GM21526 (cell line): ENCODE measurements around the gene ASH1L.
"Not testable (repeated sequence)": the region's sequence is repeated elsewhere in the genome, so short reads cannot be mapped to it uniquely, and the experiment has no call there.

ENCODE experiments used
- ATAC-seq: cut with Tn5 transposase; IDR thresholded peaks from one replicate; pipeline ENCODE4 v1.9.1; 2021; ENCODE audit warnings: moderate library complexity; ENCODE audit not compliant: unreplicated experiment, low FRiP score

Gene ASH1L

DNA sequence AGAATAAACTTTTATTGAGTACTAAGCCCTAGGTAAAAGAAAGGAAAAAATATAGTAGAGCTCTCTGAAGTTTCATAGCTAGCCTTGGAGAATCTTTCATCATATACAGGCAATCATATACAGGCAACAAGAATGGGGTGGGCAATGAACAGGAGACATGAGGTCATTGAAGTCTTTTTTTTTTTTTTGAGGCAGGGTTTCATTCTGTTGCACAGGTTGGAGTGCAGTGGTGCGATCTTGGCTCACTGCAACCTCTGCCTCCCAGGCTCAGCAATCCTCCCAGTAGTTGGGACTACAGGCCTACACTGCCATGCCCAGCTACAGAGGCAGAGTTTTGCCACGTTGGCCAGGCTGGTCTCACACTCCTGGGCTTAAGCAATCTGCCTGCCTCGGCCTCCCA lies 219.8 kb downstream of the ASH1L start:
- ATAC-seq, result no peak

DNA sequence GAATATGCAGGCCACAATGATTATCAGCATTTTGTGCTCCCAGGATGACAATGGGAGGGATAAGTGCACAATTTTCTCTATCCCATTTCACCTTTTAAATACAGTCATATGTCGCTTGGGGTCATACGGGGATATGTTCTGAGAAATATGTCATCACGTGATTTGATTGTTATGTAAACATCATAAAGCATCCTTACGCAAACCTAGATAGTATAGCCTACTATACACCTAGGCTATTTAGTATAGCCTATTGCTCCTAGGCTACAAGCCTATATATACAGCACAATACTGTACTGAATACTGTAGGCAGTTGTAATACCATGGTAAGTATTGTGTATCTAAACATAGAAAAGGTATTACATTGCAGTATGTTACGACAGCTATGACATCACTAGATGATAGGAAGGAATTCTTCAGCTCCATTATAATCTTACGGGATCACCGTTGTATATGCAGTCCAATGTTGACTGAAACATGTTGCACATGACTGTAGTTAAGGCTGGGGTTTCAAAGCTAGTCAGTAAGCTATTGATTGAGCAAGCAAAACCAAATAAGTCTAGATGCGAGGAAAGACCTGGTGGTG lies 223.0 kb downstream of the ASH1L start:
- no peak for ATAC-seq

DNA sequence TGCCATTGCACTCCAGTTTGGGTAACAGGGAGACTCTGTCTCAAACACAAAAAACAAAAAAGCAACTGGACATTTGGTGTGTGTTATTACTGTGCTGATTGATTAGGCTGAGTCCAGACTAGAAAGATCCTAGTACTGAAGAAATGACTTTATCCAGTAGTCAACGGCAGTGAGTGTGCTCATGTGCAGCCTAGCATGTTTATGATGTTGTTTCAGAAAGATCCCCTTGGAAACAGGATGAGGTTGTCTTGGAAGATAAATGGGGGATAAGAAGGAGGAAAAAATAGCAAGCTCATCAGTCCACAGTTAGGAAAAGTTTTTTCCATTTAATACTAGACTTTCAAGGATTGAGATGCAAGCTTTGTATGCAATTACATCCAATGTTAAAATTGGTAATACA lies 227.6 kb downstream of the ASH1L start:
- ATAC-seq, result no peak

DNA sequence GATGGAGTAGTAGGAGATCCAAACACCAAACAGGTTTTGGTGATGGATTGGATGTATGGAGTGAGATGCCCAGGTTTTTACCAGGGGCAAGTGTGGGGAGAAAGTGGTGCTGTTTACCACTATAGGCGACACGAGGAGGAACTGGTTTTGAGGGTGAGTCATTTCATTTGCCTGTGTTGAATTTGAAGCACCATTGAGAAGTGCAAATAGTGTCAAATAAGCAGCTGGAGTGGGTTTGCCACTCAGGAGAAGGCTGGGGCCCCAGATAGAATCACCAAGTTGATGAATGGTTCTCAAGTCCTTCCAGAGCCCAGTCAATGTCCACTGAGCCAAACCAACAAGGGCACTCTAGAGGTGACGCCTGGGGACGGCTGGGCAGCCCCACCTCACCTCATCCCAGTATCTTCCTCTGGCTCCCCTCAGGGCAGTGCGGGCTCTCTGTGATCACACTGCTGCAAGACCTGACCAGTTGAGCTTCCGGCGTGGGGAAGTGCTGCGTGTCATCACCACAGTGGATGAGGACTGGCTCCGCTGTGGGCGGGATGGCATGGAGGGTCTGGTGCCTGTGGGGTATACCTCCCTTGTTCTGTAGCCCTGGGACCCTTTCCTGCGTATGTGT lies 232.5 kb downstream of the ASH1L start:
- no peak for ATAC-seq

DNA sequence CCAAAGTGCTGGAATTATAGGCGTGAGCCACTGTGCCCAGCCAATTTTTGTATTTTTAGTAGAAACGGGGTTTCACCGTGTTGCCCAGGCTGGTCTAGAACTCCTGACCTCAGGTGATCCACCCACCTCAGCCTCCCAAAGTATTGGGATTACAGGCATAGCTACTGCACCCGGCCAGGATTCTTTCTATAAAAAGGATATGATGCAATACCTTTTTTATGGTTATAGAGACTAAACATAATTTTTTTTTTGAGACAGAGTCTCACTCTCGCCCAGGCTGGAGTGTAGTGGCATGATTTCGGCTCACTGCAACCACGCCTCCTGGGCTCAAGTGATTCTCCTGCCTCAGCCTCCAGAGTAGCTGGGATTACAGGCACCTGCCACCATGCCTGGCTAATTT lies 233.7 kb downstream of the ASH1L start:
- not testable (repeated sequence) for ATAC-seq

DNA sequence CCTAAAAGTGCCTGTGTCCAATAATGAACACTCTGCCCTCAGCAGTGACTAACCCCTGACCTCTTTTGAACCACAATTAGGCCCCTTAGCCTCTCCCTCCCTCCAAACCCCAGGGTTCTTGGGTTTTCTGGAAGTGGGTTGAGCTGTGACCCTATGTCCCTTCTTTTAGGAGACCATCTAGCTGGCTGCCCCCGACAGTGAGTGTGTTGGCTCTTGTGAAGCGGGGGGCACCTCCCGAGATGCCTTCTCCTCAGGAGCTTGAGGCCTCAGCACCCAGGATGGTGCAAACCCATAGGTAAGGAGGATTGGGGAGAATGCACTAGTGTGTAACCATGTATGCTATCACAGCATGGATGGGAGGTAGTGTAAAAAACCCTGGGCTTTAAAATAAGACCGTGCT lies 234.6 kb downstream of the ASH1L start:
- ATAC-seq, result no peak

DNA sequence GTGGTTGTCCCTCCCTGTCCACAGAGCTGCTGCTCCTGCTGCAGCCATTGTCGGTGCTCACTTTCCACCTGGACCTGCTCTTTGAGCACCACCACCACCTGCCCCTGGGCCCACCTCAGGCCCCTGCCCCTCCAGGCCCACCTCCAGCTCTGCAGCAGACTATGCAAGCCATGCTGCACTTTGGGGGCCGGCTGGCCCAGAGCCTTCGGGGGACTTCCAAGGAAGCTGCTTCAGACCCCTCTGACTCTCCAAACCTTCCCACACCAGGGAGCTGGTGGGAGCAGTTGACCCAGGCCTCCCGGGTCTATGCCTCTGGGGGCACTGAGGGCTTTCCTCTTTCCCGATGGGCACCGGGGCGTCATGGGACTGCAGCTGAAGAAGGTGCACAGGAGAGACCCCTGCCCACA lies 236.0 kb downstream of the ASH1L start:
- ATAC-seq, result no peak

DNA sequence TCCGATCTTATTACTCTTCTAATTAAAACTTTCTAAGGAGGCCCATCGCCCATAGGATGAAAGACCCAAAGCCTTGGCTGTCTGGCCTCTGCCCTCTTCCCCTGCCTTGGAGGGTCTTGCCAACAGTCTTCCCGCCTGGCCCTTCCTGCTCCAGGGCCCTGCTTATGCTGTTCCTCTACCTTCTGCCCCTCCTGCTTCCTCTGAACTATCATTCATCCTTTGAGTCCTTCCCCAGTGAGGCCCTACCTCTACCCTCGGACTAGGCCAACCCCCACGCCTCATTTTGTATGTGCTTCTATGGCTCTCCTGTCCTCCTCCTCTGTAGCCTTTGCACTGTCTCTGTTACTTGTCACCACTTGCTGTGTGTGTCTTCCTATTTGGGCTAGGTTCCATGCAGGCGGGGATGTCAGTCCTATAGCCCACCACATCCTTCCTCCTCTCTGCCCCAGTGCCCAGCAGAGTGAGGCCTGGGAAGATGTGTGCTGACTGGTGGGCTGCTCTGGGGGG lies 236.5 kb downstream of the ASH1L start:
- ATAC-seq, result no peak

DNA sequence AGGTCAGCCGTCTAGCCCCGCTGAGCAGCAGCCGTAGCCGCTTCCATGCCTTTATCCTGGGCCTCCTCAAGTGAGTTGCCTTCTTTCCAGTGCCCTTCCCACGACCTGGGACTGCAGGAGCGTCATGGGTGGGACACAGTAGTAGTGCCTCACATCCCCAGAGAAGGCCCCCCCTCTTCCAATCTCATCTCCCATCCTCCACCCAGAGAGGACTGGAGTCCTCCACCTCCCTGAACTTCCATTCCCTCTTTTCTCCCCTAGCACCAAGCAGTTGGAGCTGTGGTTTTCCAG lies 237.1 kb downstream of the ASH1L start:
- no peak for ATAC-seq

DNA sequence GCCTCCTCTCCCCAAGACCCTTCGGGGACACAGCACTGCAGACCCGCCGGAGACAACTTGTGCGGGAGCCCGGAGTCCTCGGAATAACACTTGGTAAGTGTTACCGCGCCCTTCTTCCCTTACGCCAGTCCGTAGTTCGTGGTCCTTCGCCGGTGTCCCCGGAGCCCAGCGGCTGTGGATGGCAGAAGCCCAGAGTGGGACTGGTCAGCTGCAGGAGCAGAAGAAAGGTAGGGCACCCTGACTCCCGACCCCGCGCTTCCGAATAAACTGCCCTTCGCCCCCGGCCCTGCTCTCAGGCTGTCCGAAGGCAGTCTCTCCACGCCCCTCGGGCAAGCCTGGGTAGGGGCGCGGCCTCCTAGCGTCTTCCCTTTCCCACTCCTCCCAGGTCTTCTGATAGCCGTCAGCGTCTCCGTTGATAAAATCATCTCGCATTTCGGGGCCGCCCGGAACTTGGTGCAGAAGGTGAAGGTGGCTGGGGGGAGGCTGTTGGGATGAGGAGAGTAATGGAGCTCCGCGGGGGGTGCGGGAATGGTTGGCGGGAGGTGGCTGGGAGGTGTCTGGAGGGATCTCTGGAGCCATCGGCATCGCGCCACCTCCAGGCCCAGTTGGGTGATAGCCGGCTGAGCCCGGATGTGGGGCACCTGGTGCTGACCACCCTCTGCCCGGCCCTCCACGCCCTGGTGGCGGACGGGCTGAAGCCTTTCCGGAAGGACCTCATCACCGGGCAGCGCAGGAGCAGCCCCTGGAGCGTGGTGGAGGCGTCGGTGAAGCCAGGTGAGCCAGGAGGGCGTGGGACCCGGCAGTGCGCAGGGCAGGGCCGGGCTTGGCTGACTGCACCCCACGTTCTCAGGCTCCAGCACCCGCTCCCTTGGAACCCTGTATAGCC lies 237.6 kb downstream of the ASH1L start:
- ATAC-seq, result no peak

DNA sequence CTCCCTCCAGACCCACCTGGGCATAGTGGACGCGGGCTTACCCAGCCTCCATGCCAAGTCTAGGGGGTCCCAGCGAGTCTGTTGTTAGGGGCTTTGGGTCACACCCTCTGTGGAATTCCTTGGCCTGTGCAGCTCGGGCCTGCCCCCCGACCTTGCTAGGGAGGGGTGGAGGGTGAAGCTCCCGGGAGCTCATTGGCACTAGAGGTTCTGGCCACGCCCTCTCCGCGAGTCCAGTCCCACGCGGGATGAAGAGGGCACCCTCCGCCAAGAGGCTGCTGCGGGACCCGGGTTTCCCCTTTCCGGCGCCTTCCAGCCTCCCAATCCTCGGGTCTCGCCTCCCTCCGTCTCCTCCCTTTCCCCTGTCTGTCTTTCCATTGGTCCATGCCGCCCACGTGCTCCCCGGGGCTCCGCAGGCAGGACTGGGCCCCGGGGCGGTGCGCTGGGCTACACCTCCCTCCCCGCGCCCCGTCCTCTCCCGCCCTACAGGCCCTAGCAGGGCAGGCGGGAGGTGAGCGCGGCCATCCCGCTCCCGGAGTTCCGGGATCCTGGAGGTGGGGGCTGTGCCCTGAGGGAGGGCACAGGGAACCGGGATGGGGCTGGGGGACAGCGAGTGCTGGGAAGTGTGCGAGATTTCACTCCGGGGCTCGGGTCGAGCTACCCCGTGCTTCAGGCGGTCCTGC lies 238.4 kb downstream of the ASH1L start:
- peak; percentile 51 for ATAC-seq

DNA sequence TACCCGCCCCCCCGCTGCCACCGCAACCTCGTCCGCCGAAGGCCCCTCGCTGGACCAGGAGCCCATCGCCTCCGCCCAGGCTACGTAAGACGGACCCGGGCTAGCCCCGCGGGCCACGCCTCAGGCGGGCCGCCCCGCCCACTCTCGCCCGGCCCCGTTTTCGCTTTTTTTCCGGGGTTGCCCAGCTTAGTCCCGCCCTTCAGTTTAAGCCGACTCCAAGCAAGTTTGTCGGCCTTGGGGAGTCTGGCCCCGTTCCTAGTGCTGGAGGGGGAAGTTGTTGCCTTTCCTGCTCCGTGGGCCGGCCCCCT lies 238.9 kb downstream of the ASH1L start:
- peak; percentile 32 for ATAC-seq

DNA sequence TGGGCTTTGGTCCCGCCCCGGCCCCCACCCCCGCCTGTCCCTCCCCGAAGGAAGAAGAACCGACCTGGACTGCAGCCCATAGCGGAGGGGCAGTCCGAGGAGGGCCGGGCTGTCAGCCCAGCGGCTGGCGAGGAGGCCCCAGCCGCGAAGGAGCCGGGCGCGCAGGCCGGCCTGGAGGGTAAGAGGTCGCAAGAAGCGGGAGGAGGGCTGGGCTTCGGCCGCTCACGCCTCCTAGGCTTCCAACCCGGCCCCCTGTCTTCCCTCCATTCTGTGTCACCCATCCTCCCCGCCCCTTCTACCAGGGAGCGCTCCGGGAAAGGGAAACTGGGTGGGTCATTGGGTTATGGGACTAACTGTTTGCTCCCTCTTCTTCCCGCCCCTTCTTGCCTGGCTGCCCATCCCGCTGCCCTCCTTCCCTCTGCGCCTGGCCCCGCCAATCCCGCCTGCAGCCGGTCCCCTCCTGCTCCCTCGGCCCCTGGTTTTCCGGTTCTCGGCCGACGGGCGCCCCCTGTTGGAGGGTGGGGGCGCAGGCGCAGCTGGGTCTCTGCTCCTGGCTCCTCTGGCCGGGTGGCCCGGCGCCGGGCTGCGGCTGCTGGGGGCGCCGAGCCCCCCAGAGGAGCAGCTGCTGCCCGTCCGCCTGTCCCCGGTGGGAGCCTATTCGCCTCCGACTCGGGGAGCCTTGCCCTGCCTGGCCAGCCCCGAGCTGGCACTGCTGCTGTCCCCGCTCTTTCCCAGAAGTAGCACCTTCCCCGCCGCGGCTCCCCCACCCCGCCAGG lies 239.5 kb downstream of the ASH1L start:
- peak; percentile 37 for ATAC-seq

DNA sequence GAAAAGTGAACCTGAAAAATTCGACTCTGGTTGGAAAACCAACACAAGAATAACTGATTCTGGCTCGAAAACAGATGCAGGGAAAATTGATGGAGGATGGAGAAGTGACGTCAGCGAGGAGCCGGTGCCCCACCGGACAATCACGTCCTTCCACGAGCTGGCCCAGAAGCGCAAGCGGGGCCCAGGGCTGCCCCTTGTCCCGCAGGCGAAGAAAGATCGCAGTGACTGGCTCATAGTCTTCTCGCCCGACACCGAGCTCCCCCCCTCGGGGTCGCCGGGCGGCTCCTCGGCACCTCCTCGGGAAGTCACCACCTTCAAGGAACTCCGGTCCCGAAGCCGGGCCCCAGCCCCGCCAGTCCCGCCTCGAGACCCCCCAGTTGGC lies 240.0 kb downstream of the ASH1L start:
- no peak for ATAC-seq

DNA sequence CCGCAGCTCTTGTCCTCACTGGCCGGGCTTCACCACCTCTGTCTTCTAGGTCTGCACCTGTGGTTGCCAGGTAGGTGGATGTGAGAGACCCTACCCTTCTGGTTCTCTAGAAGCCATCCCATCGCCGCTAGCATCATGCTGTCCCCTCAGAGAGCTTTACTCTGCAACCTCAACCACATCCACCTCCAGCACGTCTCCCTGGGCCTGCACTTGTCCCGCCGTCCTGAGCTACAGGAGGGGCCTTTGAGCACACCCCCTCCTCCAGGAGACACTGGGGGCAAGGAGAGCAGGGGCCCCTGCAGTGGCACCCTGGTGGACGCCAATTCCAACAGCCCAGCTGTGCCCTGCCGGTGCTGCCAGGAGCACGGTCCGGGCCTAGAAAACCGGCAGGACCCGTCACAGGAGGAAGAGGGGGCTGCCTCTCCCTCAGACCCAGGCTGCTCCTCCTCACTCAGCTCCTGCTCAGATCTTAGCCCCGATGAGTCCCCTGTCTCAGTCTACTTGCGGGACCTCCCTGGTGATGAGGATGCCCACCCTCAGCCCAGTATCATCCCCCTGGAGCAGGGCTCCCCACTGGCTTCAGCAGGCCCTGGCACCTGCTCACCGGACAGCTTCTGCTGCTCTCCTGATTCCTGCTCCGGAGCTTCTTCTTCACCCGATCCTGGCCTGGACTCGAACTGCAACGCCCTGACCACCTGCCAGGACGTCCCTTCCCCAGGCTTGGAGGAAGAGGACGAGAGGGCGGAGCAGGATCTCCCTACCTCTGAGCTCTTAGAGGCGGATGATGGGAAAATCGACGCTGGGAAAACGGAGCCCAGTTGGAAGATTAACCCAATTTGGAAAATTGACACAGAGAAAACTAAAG lies 240.7 kb downstream of the ASH1L start:
- no peak for ATAC-seq

DNA sequence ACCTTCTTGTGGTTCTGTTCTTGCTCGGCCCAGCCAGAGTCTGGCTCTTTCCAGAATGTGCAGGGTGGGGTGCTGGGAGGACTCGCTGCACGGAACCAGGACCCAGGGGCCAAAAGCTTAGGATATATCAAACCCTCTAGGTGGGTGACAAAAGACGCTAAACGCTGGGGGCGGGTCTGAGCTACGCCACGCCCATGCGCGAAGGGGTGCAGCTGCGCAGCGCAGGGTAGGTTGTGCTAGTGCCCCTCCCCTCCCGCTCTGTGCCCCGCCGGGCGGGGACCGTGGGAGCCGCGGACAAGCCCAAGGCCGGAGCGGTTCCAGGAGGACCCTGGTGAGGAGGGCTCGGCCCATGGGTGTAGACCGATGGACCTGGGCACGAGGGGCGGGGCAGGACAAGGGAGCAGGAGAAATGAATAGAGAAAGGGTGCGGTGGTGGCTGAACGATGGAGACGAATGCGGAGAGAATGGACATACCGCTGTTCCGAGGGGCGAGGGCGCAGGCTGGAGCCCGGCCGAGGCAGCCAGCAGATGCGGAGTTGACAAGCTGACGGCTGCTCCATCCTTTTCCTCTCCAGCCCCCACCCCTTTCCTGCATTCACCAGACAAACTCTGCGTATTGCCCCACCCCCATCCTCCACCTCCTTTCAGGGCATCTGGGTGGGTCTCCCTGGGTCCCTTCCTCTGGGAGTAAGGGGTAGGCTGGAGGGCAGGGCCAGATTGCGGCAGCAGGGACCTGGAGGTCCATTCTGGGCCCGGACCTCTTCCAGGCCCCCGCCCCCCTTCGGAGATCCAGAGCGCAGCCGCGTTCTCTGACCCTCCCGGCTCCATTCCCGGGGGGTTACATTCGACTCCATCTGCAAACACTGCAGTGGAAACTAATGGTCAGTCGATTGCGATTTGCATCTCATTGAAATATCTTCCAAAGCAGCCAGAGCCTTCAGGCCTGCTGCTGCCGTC lies 241.7 kb downstream of the ASH1L start, which contains the start of gene RUSC1:
RUSC1 (plus strand) TSS at position 234 of the 957 bp plus-strand sequence. CDS start 880 bp downstream, outside the sequence.
- ATAC-seq, result no peak

DNA sequence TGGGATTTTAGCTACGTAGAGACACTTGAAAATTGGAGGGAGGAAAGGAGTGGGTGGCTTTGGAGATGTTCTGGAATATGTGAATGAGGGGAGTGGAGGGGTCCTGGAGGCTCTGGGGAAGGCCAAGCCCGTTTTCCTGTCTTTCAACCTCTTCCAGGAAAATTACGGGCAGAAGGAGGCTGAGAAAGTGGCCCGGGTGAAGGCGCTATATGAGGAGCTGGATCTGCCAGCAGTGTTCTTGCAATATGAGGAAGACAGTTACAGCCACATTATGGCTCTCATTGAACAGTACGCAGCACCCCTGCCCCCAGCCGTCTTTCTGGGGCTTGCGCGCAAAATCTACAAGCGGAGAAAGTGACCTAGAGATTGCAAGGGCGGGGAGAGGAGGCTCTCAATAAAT lies 242.4 kb downstream of the ASH1L start:
- no peak for ATAC-seq

DNA sequence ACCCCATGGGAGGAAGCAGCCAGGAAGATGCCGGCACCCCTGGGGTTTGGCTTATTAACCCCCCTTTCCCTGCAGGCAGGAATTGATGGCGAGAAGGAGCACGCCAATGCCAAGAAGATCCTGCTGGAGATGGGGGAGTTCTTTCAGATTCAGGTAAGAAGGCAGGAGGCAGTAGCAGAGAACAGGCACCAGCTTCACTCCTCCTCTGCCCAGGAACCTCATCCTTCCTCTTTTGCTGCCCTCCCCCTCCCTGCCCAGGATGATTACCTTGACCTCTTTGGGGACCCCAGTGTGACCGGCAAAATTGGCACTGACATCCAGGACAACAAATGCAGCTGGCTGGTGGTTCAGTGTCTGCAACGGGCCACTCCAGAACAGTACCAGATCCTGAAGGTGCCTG lies 243.1 kb downstream of the ASH1L start:
- ATAC-seq, result no peak

DNA sequence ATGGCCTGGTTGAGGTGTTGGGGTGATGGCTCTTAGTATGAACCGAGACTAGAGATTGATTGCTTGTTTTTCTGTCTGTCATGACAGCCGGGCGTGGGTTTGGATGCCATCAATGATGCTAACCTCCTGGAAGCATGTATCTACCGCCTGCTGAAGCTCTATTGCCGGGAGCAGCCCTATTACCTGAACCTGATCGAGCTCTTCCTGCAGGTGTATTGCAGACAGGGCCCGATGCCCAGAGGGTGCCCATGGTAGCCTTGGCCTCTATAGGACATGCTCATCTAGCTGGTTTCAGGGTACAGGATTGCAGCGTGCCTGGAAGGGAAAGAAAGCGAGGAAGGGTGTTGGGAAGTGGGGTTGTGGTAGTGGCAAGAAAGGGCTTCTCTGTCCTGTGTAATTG lies 244.5 kb downstream of the ASH1L start:
- no peak for ATAC-seq
